ENCODE results near the gene LRRC3. TPM values are rescaled to one million over a fixed set of nuclear protein-coding genes. Genes with fewer than 3 reads are reported as not detected.

LRRC3 gene
- total RNA-seq, 1 donor from 2014 or later = 2.5 TPM

DNA sequence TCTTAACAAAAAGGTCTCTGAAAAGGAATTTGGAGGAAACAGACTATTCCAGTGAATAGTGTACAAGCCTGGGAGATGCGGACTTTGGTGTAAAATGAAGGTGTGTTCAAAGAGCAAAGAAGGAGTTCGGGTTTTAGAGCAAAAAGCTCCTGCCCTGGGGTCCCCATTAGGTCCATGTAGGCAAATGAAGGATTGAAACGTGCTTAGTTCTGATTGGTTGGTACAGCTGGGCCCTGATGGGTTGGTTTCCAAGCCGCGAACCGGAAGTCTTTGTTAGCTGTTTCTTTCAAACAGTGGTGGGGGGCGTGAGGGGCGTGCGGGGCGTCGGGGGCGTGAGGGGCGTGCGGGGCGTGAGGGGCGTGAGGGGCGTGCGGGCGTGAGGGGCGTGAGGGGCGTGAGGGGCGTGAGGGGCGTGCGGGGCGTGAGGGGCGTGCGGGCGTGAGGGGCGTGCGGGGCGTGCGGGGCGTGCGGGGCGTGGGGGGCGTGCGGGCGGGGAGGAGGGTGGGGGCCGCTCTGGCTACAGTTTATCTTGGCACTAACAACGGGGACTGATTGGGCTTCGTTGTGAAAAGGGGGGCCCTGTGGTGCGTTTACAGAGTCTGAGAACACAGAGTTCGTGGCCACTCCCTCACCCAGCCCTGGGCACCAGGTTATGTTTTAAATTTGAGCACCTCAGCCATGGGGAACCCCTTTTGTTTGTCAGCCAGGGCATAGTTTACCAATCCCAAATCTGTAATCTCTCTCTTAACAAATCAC lies 29.4 kb downstream of the LRRC3 start:
- Histone ChIP-seq H3K4me1 (no peaks in the 10 kb centered on the region), H3K27me3 (no peaks in the 10 kb centered on the region), H3K9ac (no peak overlapping the region), H2AFZ (replicated peaks) (peak overlapping the region; percentile 47), H3K79me2 (ENCODE audit: low read depth) (peaks cover 9% of the 10 kb centered on the region), H3K27ac (no peak overlapping the region), H3K4me2 (no peak overlapping the region), H3K9me3 (ENCODE audit: low read depth) (peaks cover 5% of the 10 kb centered on the region), H3F3A (ENCODE audit: low read depth) (no peaks in the 10 kb centered on the region), H3K4me3 (no peak overlapping the region), H4K20me1 (ENCODE audit: low read depth) (no peaks in the 10 kb centered on the region), H3K36me3 (no peaks in the 10 kb centered on the region)
- H3K36me3 Mint-ChIP-seq = no peaks in the 10 kb centered on the region
- H3K9me3 Mint-ChIP-seq = peaks cover 4% of the 10 kb centered on the region
- no peak for DNase-seq (ENCODE audit: low spot score)
- TF ChIP-seq, protein P1, sequence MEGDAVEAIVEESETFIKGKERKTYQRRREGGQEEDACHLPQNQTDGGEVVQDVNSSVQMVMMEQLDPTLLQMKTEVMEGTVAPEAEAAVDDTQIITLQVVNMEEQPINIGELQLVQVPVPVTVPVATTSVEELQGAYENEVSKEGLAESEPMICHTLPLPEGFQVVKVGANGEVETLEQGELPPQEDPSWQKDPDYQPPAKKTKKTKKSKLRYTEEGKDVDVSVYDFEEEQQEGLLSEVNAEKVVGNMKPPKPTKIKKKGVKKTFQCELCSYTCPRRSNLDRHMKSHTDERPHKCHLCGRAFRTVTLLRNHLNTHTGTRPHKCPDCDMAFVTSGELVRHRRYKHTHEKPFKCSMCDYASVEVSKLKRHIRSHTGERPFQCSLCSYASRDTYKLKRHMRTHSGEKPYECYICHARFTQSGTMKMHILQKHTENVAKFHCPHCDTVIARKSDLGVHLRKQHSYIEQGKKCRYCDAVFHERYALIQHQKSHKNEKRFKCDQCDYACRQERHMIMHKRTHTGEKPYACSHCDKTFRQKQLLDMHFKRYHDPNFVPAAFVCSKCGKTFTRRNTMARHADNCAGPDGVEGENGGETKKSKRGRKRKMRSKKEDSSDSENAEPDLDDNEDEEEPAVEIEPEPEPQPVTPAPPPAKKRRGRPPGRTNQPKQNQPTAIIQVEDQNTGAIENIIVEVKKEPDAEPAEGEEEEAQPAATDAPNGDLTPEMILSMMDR (IDR thresholded peaks at IDR 0.05) = no peak
- no peak for TF ChIP-seq EZH2phosphoT487 (IDR thresholded peaks at IDR 0.05)
- TF ChIP-seq EZH2 (IDR thresholded peaks at IDR 0.05) = no peak
- H3K4me3 Mint-ChIP-seq = peak overlapping the region; percentile 83
- no peak overlapping the region for H3K27ac Mint-ChIP-seq
- peaks cover 5% of the 10 kb centered on the region for H3K27me3 Mint-ChIP-seq (ENCODE audit: insufficient read depth, low read depth)
- peaks cover 4% of the 10 kb centered on the region for H3K4me1 Mint-ChIP-seq

DNA sequence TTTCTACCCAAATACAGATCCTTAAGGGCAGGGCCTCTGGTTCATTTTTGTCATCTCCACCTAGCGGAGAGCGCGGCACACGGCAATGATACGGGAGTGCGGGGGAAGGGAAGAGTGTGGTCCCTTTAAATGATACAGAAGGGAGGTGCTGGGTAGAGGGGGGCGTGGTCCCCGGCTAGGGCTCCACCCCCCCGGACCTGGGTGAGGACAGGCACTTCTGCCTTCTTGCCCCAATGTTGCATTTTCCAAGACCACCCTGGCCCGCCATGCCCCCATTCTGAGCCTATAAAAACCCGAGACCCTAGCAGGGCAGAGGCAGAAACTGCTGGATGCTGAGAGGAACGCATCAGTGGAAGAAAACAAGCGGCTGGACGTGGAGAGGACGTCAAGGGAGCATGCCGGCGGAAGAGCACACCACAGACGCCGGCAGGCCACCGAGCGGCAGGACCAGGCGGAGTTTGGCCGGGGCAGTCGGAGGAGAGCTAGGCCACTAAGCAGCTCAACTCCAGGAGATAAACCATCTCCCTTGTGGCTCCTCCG lies 30.0 kb downstream of the LRRC3 start:
- Mint-ChIP-seq H3K4me1 (peaks cover 4% of the 10 kb centered on the region), H3K9me3 (peaks cover 8% of the 10 kb centered on the region), H3K27me3 (ENCODE audit: insufficient read depth, low read depth) (peaks cover 5% of the 10 kb centered on the region), H3K27ac (peak overlapping the region; percentile 60), H3K36me3 (no peaks in the 10 kb centered on the region), H3K4me3 (peak overlapping the region; percentile 83)
- DNase-seq (ENCODE audit: low spot score) = peak; percentile 74
- H3K4me3 ChIP-seq = peak overlapping the region; percentile 43
- TF ChIP-seq EZH2 (IDR thresholded peaks at IDR 0.05) = no peak
- TF ChIP-seq, protein P1 (IDR thresholded peaks at IDR 0.05) = peak; percentile 53
- H3K9me3 ChIP-seq (ENCODE audit: low read depth) = peaks cover 5% of the 10 kb centered on the region
- no peaks in the 10 kb centered on the region for H3F3A ChIP-seq (ENCODE audit: low read depth)
- H3K4me1 ChIP-seq = no peaks in the 10 kb centered on the region
- H3K79me2 ChIP-seq (ENCODE audit: low read depth) = peaks cover 9% of the 10 kb centered on the region
- peak overlapping the region; percentile 47 for H2AFZ ChIP-seq (replicated peaks)
- H3K27ac ChIP-seq = no peak overlapping the region
- H4K20me1 ChIP-seq (ENCODE audit: low read depth) = no peaks in the 10 kb centered on the region
- no peaks in the 10 kb centered on the region for H3K27me3 ChIP-seq
- H3K4me2 ChIP-seq = peak overlapping the region; percentile 71
- no peak overlapping the region for H3K9ac ChIP-seq
- H3K36me3 ChIP-seq = no peaks in the 10 kb centered on the region

DNA sequence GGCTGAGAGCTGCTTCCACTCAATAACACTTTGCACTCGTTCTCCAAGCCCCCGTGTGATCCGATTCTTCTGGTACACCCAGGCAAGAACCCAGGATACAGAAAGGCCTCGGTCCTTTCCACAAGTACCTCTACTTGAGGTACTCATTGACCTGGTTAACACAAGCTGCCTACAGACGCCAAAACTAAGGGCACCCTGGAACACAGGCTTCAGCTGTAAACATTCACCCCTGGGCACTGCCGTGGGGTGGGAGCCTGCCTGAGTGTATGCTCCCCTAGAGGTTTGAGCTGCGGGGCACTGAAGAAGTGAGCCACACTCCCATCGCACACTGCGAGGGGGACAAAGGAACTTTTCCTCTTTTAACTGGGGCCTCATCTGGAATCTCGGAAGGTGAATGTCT lies 30.5 kb downstream of the LRRC3 start:
- Histone ChIP-seq H3K79me2 (ENCODE audit: low read depth) (peaks cover 9% of the 10 kb centered on the region), H3K9ac (no peak overlapping the region), H3K9me3 (ENCODE audit: low read depth) (peaks cover 5% of the 10 kb centered on the region), H3K4me3 (peak overlapping the region; percentile 43), H3K27ac (no peak overlapping the region), H3K4me1 (no peaks in the 10 kb centered on the region), H3K27me3 (no peaks in the 10 kb centered on the region), H3K4me2 (peak overlapping the region; percentile 71), H3K36me3 (no peaks in the 10 kb centered on the region), H3F3A (ENCODE audit: low read depth) (no peaks in the 10 kb centered on the region), H2AFZ (replicated peaks) (peak overlapping the region; percentile 47), H4K20me1 (ENCODE audit: low read depth) (no peaks in the 10 kb centered on the region)
- H3K27me3 Mint-ChIP-seq (ENCODE audit: insufficient read depth, low read depth) = peaks cover 5% of the 10 kb centered on the region
- H3K4me3 Mint-ChIP-seq = peak overlapping the region; percentile 83
- TF ChIP-seq, protein P1 (IDR thresholded peaks at IDR 0.05) = no peak
- TF ChIP-seq EZH2 (IDR thresholded peaks at IDR 0.05) (no peak), EZH2phosphoT487 (IDR thresholded peaks at IDR 0.05) (no peak)
- peak overlapping the region; percentile 60 for H3K27ac Mint-ChIP-seq
- H3K36me3 Mint-ChIP-seq = no peaks in the 10 kb centered on the region
- H3K9me3 Mint-ChIP-seq = peaks cover 9% of the 10 kb centered on the region
- peaks cover 4% of the 10 kb centered on the region for H3K4me1 Mint-ChIP-seq
- DNase-seq (ENCODE audit: low spot score) = no peak

Data from neural progenitor cell (in vitro differentiated cells).